Measurements from ENCODE around the gene LSM7.

Gene LSM7

DNA sequence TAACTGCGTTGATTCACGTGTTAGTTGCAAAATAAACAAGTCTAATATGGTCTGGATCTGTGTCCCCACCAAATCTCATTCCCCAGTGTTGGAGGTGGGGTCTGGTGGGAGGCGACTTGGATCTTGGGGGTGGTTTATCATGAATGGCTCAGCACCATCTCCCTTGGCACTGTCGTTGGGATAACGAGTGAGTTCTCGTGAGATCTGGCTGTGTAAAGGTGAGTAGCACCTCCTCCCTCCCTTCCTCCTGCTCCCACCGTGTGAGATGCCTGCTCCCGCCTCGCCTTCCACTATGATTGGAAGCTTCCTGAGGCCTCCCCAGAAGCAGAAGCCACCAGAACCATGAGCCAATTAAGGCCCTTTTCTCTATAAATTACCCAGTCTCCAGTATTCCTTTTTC lies 51.2 kb downstream of the LSM7 start:
- DNase-seq (ENCODE audit: low read depth in 1 of 2, low spot score in 1 of 2), result no peak
- no peak overlapping the region for H3K27ac ChIP-seq (replicated peaks)
- H3K4me3 ChIP-seq (replicated peaks; ENCODE audit: insufficient read depth, low read length), result no peak overlapping the region
- TF ChIP-seq SPI1 (IDR thresholded peaks at IDR 0.05; ENCODE audit: borderline replicate concordance, low read depth) (no peak), POLR2AphosphoS5 (IDR thresholded peaks at IDR 0.05; ENCODE audit: low read depth) (peak; percentile 10; the same call in 1 of the 2 replicates)
- H3K27me3 ChIP-seq (ENCODE audit: insufficient read depth, poor library complexity, severe bottlenecking), result no peaks in the 10 kb centered on the region

DNA sequence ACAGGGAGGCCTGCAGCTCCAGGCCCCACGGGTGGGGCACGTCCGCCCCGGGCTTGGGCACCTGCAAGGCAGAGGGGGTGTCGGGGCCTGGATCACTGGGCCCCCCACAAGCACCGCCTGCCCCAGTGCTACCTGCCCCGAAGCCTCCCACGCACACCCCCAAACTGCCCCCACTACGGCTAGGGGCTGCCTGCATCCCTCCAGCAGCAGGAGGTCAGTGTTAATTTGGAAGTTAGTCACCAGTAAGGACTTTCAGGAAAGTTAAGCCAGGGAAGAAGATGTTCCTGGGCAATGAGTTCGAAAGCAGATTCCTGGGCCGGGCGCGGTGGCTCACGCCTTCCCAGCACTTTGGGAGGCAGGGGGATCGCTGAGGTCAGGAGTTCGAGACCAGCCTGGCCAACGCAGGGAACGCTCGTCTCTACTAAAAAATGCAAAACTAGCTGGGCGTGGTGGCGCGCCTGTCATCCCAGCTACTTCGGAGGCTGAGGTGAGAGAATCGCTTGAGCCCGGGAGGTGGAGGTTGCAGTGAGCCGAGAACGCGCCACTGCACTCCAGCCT lies 51.9 kb downstream of the LSM7 start:
- no peak overlapping the region for H3K4me3 ChIP-seq (replicated peaks; ENCODE audit: insufficient read depth, low read length)
- TF ChIP-seq, protein P1, sequence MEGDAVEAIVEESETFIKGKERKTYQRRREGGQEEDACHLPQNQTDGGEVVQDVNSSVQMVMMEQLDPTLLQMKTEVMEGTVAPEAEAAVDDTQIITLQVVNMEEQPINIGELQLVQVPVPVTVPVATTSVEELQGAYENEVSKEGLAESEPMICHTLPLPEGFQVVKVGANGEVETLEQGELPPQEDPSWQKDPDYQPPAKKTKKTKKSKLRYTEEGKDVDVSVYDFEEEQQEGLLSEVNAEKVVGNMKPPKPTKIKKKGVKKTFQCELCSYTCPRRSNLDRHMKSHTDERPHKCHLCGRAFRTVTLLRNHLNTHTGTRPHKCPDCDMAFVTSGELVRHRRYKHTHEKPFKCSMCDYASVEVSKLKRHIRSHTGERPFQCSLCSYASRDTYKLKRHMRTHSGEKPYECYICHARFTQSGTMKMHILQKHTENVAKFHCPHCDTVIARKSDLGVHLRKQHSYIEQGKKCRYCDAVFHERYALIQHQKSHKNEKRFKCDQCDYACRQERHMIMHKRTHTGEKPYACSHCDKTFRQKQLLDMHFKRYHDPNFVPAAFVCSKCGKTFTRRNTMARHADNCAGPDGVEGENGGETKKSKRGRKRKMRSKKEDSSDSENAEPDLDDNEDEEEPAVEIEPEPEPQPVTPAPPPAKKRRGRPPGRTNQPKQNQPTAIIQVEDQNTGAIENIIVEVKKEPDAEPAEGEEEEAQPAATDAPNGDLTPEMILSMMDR (IDR thresholded peaks at IDR 0.05; ENCODE audit: insufficient read depth, low read length), result no peak
- TF ChIP-seq POLR2AphosphoS5 (IDR thresholded peaks at IDR 0.05; ENCODE audit: low read depth) (no peak), SPI1 (IDR thresholded peaks at IDR 0.05; ENCODE audit: borderline replicate concordance, low read depth) (no peak), GABPA (IDR thresholded peaks at IDR 0.05; ENCODE audit: low read depth) (no peak)
- TF ChIP-seq, protein P2, sequence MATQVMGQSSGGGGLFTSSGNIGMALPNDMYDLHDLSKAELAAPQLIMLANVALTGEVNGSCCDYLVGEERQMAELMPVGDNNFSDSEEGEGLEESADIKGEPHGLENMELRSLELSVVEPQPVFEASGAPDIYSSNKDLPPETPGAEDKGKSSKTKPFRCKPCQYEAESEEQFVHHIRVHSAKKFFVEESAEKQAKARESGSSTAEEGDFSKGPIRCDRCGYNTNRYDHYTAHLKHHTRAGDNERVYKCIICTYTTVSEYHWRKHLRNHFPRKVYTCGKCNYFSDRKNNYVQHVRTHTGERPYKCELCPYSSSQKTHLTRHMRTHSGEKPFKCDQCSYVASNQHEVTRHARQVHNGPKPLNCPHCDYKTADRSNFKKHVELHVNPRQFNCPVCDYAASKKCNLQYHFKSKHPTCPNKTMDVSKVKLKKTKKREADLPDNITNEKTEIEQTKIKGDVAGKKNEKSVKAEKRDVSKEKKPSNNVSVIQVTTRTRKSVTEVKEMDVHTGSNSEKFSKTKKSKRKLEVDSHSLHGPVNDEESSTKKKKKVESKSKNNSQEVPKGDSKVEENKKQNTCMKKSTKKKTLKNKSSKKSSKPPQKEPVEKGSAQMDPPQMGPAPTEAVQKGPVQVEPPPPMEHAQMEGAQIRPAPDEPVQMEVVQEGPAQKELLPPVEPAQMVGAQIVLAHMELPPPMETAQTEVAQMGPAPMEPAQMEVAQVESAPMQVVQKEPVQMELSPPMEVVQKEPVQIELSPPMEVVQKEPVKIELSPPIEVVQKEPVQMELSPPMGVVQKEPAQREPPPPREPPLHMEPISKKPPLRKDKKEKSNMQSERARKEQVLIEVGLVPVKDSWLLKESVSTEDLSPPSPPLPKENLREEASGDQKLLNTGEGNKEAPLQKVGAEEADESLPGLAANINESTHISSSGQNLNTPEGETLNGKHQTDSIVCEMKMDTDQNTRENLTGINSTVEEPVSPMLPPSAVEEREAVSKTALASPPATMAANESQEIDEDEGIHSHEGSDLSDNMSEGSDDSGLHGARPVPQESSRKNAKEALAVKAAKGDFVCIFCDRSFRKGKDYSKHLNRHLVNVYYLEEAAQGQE (IDR thresholded peaks at IDR 0.05; ENCODE audit: insufficient replicate concordance, low read depth), result no peak
- no peak overlapping the region for H3K27ac ChIP-seq (replicated peaks)

DNA sequence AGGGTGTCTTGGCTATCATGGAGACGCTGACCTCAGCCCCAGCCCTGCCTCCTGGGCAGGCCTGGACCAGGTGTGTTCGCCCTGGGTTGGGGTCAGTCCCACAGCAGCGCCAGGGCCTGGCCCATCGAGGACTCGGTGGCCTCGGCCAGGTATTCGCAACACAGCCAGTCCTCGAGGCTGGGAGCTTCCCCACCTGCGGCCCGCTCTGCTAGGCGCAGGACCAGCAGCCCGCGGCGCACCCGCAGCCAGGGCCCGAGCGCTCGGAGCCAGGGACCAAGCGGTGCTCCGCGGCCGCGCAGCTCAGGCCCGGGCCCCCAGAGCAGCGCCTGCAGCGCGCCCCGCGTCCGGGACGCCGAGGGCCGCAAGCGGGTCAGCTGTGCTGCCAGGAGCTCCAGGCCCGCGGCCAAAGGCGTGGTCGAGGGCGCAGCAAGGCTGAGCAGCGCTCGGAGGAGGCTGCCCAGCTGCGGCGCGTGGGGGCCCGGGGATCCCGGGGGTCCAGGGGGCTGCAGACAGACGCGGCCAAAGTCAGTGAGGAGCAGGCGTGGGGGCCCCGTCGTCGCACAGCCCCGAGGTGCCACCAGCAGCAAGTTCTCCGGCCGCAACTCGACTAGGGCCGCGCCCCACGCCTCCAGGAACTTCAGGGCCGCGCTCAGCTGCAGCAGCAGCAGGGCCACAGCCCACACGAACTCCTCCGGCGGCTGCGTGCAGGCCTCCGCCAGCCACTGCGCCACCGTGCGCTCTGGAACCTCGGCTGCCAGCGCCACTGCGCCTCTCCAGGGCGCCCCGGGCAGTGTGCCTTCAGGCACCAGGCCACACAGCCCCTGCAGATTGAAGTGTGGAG lies 52.6 kb downstream of the LSM7 start:
- TF ChIP-seq POLR2AphosphoS5 (IDR thresholded peaks at IDR 0.05; ENCODE audit: low read depth), result 0 out of 2 replicates have a peak, but pooled peaks have one; percentile 4
- no peak for TF ChIP-seq GABPA (IDR thresholded peaks at IDR 0.05; ENCODE audit: low read depth)
- no peak for DNase-seq (ENCODE audit: low read depth in 1 of 2, low spot score in 1 of 2)
- Histone ChIP-seq H3K4me3 (replicated peaks; ENCODE audit: insufficient read depth, low read length) (no peak overlapping the region), H3K27me3 (ENCODE audit: insufficient read depth, poor library complexity, severe bottlenecking) (no peaks in the 10 kb centered on the region), H3K27ac (replicated peaks) (no peak overlapping the region)

More for the DNA sequence above, 51.9 kb downstream of the LSM7 start:
- DNase-seq (ENCODE audit: low read depth in 1 of 2, low spot score in 1 of 2), result no peak
- no peaks in the 10 kb centered on the region for H3K27me3 ChIP-seq (ENCODE audit: insufficient read depth, poor library complexity, severe bottlenecking)

DNA sequence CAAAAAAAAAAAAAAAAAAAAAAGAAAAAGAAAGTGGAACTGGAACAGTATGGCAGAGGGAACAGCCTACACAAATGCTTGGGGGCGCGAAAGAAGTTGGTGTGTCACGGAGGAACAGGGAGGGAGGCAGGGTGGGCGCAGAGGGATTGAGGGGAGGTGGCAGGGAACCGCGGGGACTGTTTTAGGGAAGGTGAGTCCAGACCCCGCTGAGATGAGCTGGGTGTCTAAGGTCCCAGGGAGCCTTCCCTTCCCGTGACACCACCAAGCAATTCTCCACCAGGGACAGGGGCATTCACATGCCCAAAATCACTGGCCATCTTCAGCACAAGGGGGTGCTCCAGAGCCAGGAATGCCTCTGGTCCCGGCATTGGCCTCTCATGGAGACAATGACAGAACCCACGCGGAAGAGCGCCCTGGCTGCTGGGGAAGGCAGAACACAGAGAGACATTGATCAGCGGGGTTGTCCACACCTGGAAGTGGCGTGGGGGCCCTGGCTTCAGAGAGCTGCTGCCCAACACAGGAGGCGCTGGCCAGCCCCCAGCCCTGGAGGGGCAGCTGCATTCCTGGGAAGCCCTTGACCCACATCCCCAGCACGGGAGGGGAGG lies 53.4 kb downstream of the LSM7 start:
- DNase-seq (ENCODE audit: low read depth in 1 of 2, low spot score in 1 of 2), result peak; percentile 62 to 83
- no peaks in the 10 kb centered on the region for H3K27me3 ChIP-seq (ENCODE audit: insufficient read depth, poor library complexity, severe bottlenecking)
- TF ChIP-seq, protein P1 (IDR thresholded peaks at IDR 0.05; ENCODE audit: insufficient read depth, low read length), result peak; percentile 29
- TF ChIP-seq, protein P2 (IDR thresholded peaks at IDR 0.05; ENCODE audit: insufficient replicate concordance, low read depth), result peak; percentile 64
- peak; percentile 40; the same call in 1 of the 2 replicates for TF ChIP-seq POLR2AphosphoS5 (IDR thresholded peaks at IDR 0.05; ENCODE audit: low read depth)
- no peak for TF ChIP-seq SPI1 (IDR thresholded peaks at IDR 0.05; ENCODE audit: borderline replicate concordance, low read depth)
- H3K27ac ChIP-seq (replicated peaks), result no peak overlapping the region
- H3K4me3 ChIP-seq (replicated peaks; ENCODE audit: insufficient read depth, low read length), result no peak overlapping the region

All from HL-60 (cell line).